GM12878 (cell line): ENCODE results near the gene SLC10A4. TPM values are rescaled to one million over a fixed set of nuclear protein-coding genes. Genes with fewer than 3 reads are reported as not detected.

Experiments
- ATAC-seq: fragments of 200-7000 bp; cut with Tn5 transposase; 3 replicates; pipeline ENCODE4 v1.9.1; 2020; ENCODE audit warnings: mild to moderate bottlenecking, moderate library complexity
- BruUV-seq: library from RNA; stranded (reverse); fragments of 400-500 nt; replicated peaks from 2 replicates; lab custom pipeline; 2021; lab: Mats Ljungman, UMichigan
- CTCF ChIA-PET: fragments of 300-600 bp; sonication (Branson Sonifier 250); formaldehyde crosslinking; extraction: SDS; loops from one replicate; lab custom pipeline; 2021; ENCODE audit warnings: inconsistent platforms; lab: Yijun Ruan, JAX
- POLR2A ChIA-PET: fragments of 350-600 bp; formaldehyde crosslinking; extraction: SDS; loops from one replicate; lab custom pipeline; 2021; ENCODE audit warnings: inconsistent platforms; lab: Charles Lee
- RAD21 ChIA-PET: fragments of 300-600 bp; sonication (Branson Sonifier 250); formaldehyde crosslinking; loops from one replicate; lab custom pipeline; 2023; ENCODE audit warnings: antibody characterized with exemption; ENCODE audit not compliant: unreplicated experiment; lab: Charles Lee
- SMC1A ChIA-PET: fragments of 300-600 bp; sonication (Branson Sonifier 250); formaldehyde crosslinking; loops from one replicate; lab custom pipeline; 2023; ENCODE audit not compliant: unreplicated experiment, uncharacterized antibody; lab: Charles Lee
- DNase-seq: peaks from one replicate; pipeline ENCODE4 v3.0.0-alpha.2; 2011; ENCODE audit warnings: low read depth, low spot score
- FAIRE-seq: peaks from 3 replicates; lab custom pipeline; 2011; peaks lifted over from hg19 to GRCh38; lab: Jason Lieb, UNC
- H2AFZ ChIP-seq: 2 replicates; pipeline ENCODE4 v1.6.0; 2011; ENCODE audit warnings: low read depth, low read length, control low read depth; ENCODE audit not compliant: control insufficient read depth
- H3K27ac ChIP-seq: 2 replicates; pipeline ENCODE4 v1.5.1; 2011; ENCODE audit warnings: control low read depth; ENCODE audit not compliant: control insufficient read depth, insufficient read depth
- H3K27me3 ChIP-seq, 2 experiments: replicated peaks in 1 of 2; 2 replicates each; pipeline versions ENCODE4 v1.6.0 to v1.6.1; 2011; ENCODE audit warnings: low read length in 1 of 2; ENCODE audit not compliant: control insufficient read depth in 2 of 2, insufficient read depth in 2 of 2
- H3K36me3 ChIP-seq, 2 experiments: 2 replicates each; pipeline ENCODE4 v1.5.1; 2011; ENCODE audit warnings: low read length in 1 of 2; ENCODE audit not compliant: control insufficient read depth in 2 of 2, insufficient read depth in 2 of 2
- H3K4me1 ChIP-seq: 2 replicates; pipeline ENCODE4 v1.6.1; 2011; ENCODE audit warnings: mild to moderate bottlenecking, low read length, moderate library complexity, mixed read lengths; ENCODE audit not compliant: control insufficient read depth, insufficient read depth
- H3K4me2 ChIP-seq: 2 replicates; pipeline ENCODE4 v1.6.0; 2011; ENCODE audit warnings: control low read depth; ENCODE audit not compliant: control insufficient read depth, insufficient read depth
- H3K4me3 ChIP-seq: fragments of 200-600 bp; sonication (generic); 2 replicates; pipeline ENCODE4 v1.5.1; 2016
- H3K79me2 ChIP-seq: 2 replicates; pipeline ENCODE4 v1.6.0; 2011; ENCODE audit warnings: low read length; ENCODE audit not compliant: control insufficient read depth, insufficient read depth
- H3K9ac ChIP-seq: 2 replicates; pipeline ENCODE4 v1.8.0; 2011; ENCODE audit warnings: low read length, control low read depth, mixed read lengths; ENCODE audit not compliant: control insufficient read depth, insufficient read depth
- H3K9me3 ChIP-seq: replicated peaks from 3 replicates; pipeline ENCODE4 v1.5.1; 2011; ENCODE audit warnings: mild to moderate bottlenecking, low read length; ENCODE audit not compliant: control insufficient read depth, insufficient read depth
- H4K20me1 ChIP-seq: 2 replicates; pipeline ENCODE4 v1.6.0; 2011; ENCODE audit not compliant: control insufficient read depth, insufficient read depth
- ATF2 ChIP-seq: IDR thresholded peaks from 2 replicates; pipeline ENCODE4 v1.6.1; 2012; ENCODE audit warnings: low read length, inconsistent platforms
- BACH1 ChIP-seq: fragments of 450-650 bp; IDR thresholded peaks from 2 replicates; pipeline ENCODE4 v1.6.1; 2017; ENCODE audit warnings: mild to moderate bottlenecking, borderline replicate concordance
- CBFB ChIP-seq: IDR thresholded peaks from 2 replicates; pipeline ENCODE4 v1.6.1; 2016; ENCODE audit warnings: antibody characterized with exemption, low read depth
- CEBPZ ChIP-seq: fragments of 150-350 bp; IDR thresholded peaks from 2 replicates; pipeline ENCODE4 v1.6.1; 2016; ENCODE audit warnings: low read depth, low read length
- HDAC2 ChIP-seq: fragments of 200-600 bp; sonication (generic); IDR thresholded peaks from 2 replicates; pipeline ENCODE4 v1.6.1; 2017
- LARP7 ChIP-seq: fragments of 450-650 bp; IDR thresholded peaks from 2 replicates; pipeline ENCODE4 v1.6.1; 2017; ENCODE audit warnings: mild to moderate bottlenecking
- NR2F1 ChIP-seq: fragments of 450-650 bp; conservative IDR thresholded peaks from 2 replicates; pipeline ENCODE4 v1.6.1; 2017; ENCODE audit warnings: mild to moderate bottlenecking
- POLR2A ChIP-seq: IDR thresholded peaks from 2 replicates; pipeline ENCODE4 v1.6.1; 2011; ENCODE audit warnings: low read depth, mild to moderate bottlenecking, low read length
- USF2 ChIP-seq: IDR thresholded peaks from 2 replicates; pipeline ENCODE4 v1.6.1; 2011; ENCODE audit warnings: low read depth, low read length, improper control_type of control experiment, borderline replicate concordance
- WGBS: methylation state at CpG from one replicate; pipeline ENCODE4 v1.1.6; 2016; ENCODE audit warnings: low lambda C conversion rate; ENCODE audit not compliant: insufficient replicate concordance, insufficient coverage; ENCODE audit errors: missing lambda C conversion rate; 5-methylcytosine and 5-hydroxymethylcytosine counted together
- in situ Hi-C: fragments of 300-500 bp; cut with MboI; formaldehyde crosslinking; loops from 9 replicates; pipeline ENCODE4 v1.14.3; 2018; ENCODE audit warnings: mixed read lengths
- intact Hi-C: fragments of 100-400 bp; cut with micrococcal nuclease; formaldehyde crosslinking; loops from one replicate; pipeline ENCODE4 v1.14.2; 2022; ENCODE audit not compliant: unreplicated experiment
- polyA plus RNA-seq, 11 experiments: library from polyadenylated mRNA; depleted of rRNA in 4 of 11; unstranded in 6 of 11; stranded (reverse) in 5 of 11; fragments of >200 nt; fragmentation: Nextera tagmentation in 4 of 11; fragmentation: Illumina TruSeq in 1 of 11; extraction: Ambion mirVana in 4 of 11; extraction: Trizol in 1 of 11; gene quantifications; 1 replicate in 1 of 11; 2 replicates in 10 of 11; pipeline versions ENCODE4 v1.2.1 to v1.2.3, GENCODE V29; 2011 to 2016; ENCODE audit warnings: inconsistent platforms in 2 of 11, missing spikeins in 2 of 11, low read depth in 1 of 11
- total RNA-seq, 4 experiments: library from RNA; depleted of rRNA in 3 of 4; stranded (reverse); fragments of >200 nt in 3 of 4; fragmentation: Illumina TruSeq in 1 of 4; extraction: Trizol in 1 of 4; gene quantifications; 2 replicates each; pipeline versions ENCODE4 v1.2.1 to v1.2.3, GENCODE V29; 2013 to 2021

The SLC10A4 gene
- total and polyA plus RNA-seq, 10 of the 15 experiments (the other 5 are each of a cell fraction or from before 2014, with no cell fraction given): 0.12 TPM; not detected in 9

GRCh38 chr4:48504026-48504330 lies 20.8 kb downstream of the SLC10A4 start:
- H3K79me2 ChIP-seq: no peaks in the 10 kb centered on the region
- intact Hi-C loops: no loop called here
- POLR2A ChIA-PET: no interaction called here
- in situ Hi-C loops: no loop called here
- ATAC-seq: no peak
- no peak for FAIRE-seq
- WGBS: 98% methylated on average over 2 of the region's 2 CpGs
- no peaks in the 10 kb centered on the region for H3K27me3 ChIP-seq
- H3K4me3 ChIP-seq: no peak overlapping the region
- H2AFZ ChIP-seq: no peak overlapping the region
- no peaks in the 10 kb centered on the region for H3K9me3 ChIP-seq
- TF ChIP-seq POLR2A (no peak), ATF2 (no peak), CBFB (no peak), BACH1 (no peak), CEBPZ (no peak), LARP7 (no peak), HDAC2 (no peak), NR2F1 (no peak), USF2 (no peak)
- no peak overlapping the region for H3K4me2 ChIP-seq
- RAD21 ChIA-PET: no interaction called here
- H3K27ac ChIP-seq: no peak overlapping the region
- SMC1A ChIA-PET: interaction anchor here (1.1 to 1.7 kb wide), 2 partner anchors 9 to 10 kb away, joined by 3 to 6 read pairs; no protein-coding TSS in a partner anchor
- H3K9ac ChIP-seq: no peak overlapping the region
- peaks cover 9% of the 10 kb centered on the region for H3K4me1 ChIP-seq
- no TSS peak for BruUV-seq
- DNase-seq: no peak
- H3K36me3 ChIP-seq: peaks cover 3 to 6% of the 10 kb centered on the region in 2 experiments; a peak in 2 of 4 replicates
- CTCF ChIA-PET: interaction anchor here (1.6 kb wide), 1 partner anchor 74 kb away, joined by 3 read pairs; no protein-coding TSS in a partner anchor
- H4K20me1 ChIP-seq: no peaks in the 10 kb centered on the region; the same call in 1 of the 2 replicates
